Thyroid gland (tissue), 4 donors: ENCODE results near the gene TOPBP1. TPM values are rescaled to one million over a fixed set of nuclear protein-coding genes. Genes with fewer than 3 reads are reported as not detected.

ENCODE experiments used
- DNase-seq, 2 donors: peaks; one replicate each; pipeline ENCODE4 v3.0.0-alpha.2; 2019
- H3K27ac ChIP-seq, 3 donors: fragments of 200-600 bp; sonication (generic); 1 replicate in 2 of 3; 2 replicates in 1 of 3; pipeline ENCODE4 v1.5.1; 2016 to 2019; ENCODE audit warnings: mild to moderate bottlenecking in 1 of 3, moderate library complexity in 1 of 3
- H3K27me3 ChIP-seq: fragments of 200-600 bp; sonication (generic); one replicate; pipeline ENCODE4 v1.5.1; 2019
- H3K36me3 ChIP-seq, 2 donors: fragments of 200-600 bp; sonication (generic); one replicate each; pipeline ENCODE4 v1.5.1; 2016 to 2019
- H3K4me1 ChIP-seq, 2 donors: fragments of 200-600 bp; sonication (generic); one replicate each; pipeline ENCODE4 v1.5.1; 2017 to 2019
- H3K4me3 ChIP-seq, 3 donors: fragments of 200-600 bp; sonication (generic); replicated peaks in 1 of 3; 1 replicate in 2 of 3; 2 replicates in 1 of 3; pipeline ENCODE4 v1.5.1; 2016; ENCODE audit warnings: mild to moderate bottlenecking in 1 of 3
- H3K9me3 ChIP-seq: fragments of 200-600 bp; sonication (generic); one replicate; pipeline ENCODE4 v1.5.1; 2017
- CTCF ChIP-seq, 6 experiments: fragments of 200-600 bp in 3 of 6; fragments of 450-650 bp in 3 of 6; sonication (generic) in 3 of 6; IDR thresholded peaks; one replicate each; pipeline ENCODE4 v1.5.1; 2016 to 2019; ENCODE audit warnings: antibody characterized with exemption in 6 of 6, mild to moderate bottlenecking in 2 of 6, inconsistent platforms in 1 of 6, moderate library complexity in 1 of 6
- POLR2A ChIP-seq, 2 donors: fragments of 450-650 bp; IDR thresholded peaks; one replicate each; pipeline ENCODE4 v1.6.1; 2017; ENCODE audit warnings: antibody characterized with exemption in 2 of 2, mild to moderate bottlenecking in 2 of 2, moderate library complexity in 1 of 2
- whole genome bisulfite sequencing, 2 donors: methylation state at CpG; one replicate each; pipeline ENCODE4 v1.1.5; 2017; 5-methylcytosine and 5-hydroxymethylcytosine counted together
- intact Hi-C: fragments of 100-400 bp; cut with DNase I; formaldehyde crosslinking; loops from one replicate; pipeline ENCODE4 v1.15.1; 2023
- total RNA-seq, 4 donors: library from RNA; depleted of rRNA; stranded (reverse); fragments of >200 nt; gene quantifications; one replicate each; pipeline ENCODE4 v1.2.3, GENCODE V29; 2016

TOPBP1 gene
- total RNA-seq, 4 donors from 2014 or later: 25.5 to 46.7 (median 29.4) TPM

GRCh38 chr3:133695560-133696171, 33.9 kb upstream of the TOPBP1 start:
- Histone ChIP-seq H3K4me1 (no peaks in the 10 kb centered on the region), H3K9me3 (no peaks in the 10 kb centered on the region), H3K4me3 (no peak overlapping the region), H3K27me3 (no peaks in the 10 kb centered on the region), H3K36me3 (no peaks in the 10 kb centered on the region), H3K27ac (no peak overlapping the region)
- WGBS, 2 donors: 83 to 89% methylated on average over 3 of the region's 3 CpGs
- intact Hi-C loops: no loop called here
- TF ChIP-seq CTCF (IDR thresholded peaks at IDR 0.05) (no peak), POLR2A (IDR thresholded peaks at IDR 0.05) (no peak)
- DNase-seq: no peak

DNA sequence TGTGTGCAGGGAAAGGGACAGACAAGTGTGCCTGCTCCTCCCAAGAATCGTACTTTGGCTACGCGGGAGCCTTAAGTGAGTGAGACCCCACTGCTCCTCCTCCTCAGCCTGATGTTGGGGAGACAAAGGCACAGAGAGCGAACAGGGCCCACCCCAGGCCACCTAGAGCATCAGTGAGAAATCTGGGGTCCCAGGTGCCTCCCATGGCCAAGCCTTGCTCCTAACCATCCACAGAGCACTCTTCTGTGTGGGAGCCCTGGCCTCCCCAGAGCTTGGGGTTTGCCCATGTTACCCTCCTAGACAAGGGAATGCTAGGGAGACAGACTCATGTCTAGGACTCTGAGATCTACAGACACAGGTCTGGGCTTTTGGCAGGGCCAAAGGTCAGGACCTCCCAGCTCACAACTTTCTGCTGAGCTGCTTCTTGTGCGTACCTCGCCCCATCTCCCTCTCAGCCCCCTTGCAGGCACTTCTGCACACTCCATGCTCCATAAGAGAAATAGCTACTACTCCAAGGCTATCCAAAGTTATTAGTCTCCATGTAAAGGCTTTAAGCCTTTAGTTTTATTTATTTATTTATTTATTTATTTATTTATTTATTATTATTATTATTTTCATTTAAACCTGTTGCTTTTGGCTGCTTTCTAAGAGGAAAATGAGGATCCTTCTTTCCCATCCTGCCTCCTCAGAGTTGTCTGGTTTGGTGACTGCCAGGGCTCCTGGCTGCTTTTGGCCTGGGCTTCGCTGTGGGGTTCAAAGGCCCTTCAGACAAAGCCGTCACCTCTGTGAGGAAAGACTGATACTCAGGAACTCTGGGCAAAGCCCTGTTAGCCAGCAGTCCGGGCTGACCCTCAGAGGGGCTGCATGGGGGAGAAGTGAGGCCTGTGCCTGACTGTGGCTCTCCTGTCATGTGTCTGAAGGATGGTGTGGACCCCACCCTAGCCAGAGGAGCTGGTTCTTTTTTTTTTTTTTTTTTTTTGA, 32.8 kb upstream of the TOPBP1 start:
- H3K4me3 ChIP-seq: no peak overlapping the region
- no peaks in the 10 kb centered on the region for H3K36me3 ChIP-seq
- H3K27ac ChIP-seq: no peak overlapping the region
- DNase-seq: no peak
- H3K4me1 ChIP-seq: no peaks in the 10 kb centered on the region
- TF ChIP-seq POLR2A (IDR thresholded peaks at IDR 0.05): no peak
- no peak for TF ChIP-seq CTCF (IDR thresholded peaks at IDR 0.05)
- intact Hi-C loops: no loop called here
- 89 to 94% methylated on average over 9 of the region's 9 CpGs for WGBS, 2 donors
- no peaks in the 10 kb centered on the region for H3K27me3 ChIP-seq
- no peaks in the 10 kb centered on the region for H3K9me3 ChIP-seq

DNA sequence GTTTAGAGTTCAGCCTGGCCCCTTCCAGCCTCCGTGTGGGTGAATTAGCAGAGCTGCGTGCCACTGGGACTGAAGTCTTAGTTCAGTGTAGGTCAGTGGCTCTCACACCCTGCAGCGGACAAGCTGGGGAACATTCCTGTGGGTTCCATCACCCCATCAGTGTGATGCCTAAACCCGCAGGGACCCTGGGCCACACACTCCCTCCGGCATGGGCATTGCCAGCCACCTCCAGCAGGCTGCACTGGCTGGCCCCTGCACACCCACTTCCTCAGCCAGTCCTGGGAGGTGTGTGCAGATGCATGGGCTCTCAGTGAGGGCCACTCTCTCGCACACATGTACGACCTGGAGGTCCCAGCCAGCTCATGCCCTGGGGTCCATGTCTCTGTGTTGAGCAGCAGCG, 32.1 kb upstream of the TOPBP1 start:
- H3K27me3 ChIP-seq: no peaks in the 10 kb centered on the region
- TF ChIP-seq POLR2A (IDR thresholded peaks at IDR 0.05) (no peak), CTCF (IDR thresholded peaks at IDR 0.05) (no peak)
- intact Hi-C loops: no loop called here
- no peak for DNase-seq
- H3K27ac ChIP-seq: no peak overlapping the region
- no peaks in the 10 kb centered on the region for H3K36me3 ChIP-seq
- no peak overlapping the region for H3K4me3 ChIP-seq
- 74 to 76% methylated on average over 5 of the region's 8 CpGs for WGBS, 2 donors
- H3K9me3 ChIP-seq: no peaks in the 10 kb centered on the region
- no peaks in the 10 kb centered on the region for H3K4me1 ChIP-seq

GRCh38 chr3:133692759-133693158, 31.0 kb upstream of the TOPBP1 start:
- no peak for DNase-seq
- Histone ChIP-seq H3K4me3 (no peak overlapping the region), H3K36me3 (no peaks in the 10 kb centered on the region), H3K4me1 (no peaks in the 10 kb centered on the region), H3K27ac (no peak overlapping the region), H3K9me3 (no peaks in the 10 kb centered on the region), H3K27me3 (no peaks in the 10 kb centered on the region)
- WGBS, 2 donors: 85 to 96% methylated on average over 3 of the region's 4 CpGs
- intact Hi-C loops: no loop called here
- TF ChIP-seq CTCF (IDR thresholded peaks at IDR 0.05): no peak
- TF ChIP-seq POLR2A (IDR thresholded peaks at IDR 0.05): no peak
